ENCODE data around the gene SYK.

The SYK gene

DNA sequence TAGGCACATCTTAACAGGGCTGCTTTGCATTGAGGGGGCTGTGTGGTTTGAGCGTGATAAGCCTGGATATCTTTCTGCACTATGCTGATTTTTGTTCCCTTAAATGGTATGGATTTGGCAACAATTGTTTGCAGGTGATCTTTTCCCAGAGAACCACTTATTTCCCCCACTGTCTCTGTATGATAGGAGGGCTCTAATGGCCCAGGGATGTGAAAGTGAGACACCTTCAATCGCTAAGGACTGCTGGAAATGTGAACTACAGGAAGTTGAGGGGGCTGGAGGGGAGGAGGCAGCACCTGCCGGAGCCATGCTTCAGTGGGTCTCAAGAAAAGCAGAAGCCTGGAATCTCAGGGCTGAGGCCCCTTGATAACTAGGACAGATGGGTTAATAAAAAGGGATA lies 29.4 kb downstream of the SYK start:
- no peak for TF ChIP-seq SIN3A (IDR thresholded peaks at IDR 0.05; ENCODE audit: borderline replicate concordance, insufficient read depth, low read length)
- TF ChIP-seq POLR2AphosphoS5 (IDR thresholded peaks at IDR 0.05; ENCODE audit: low read depth, low read length): no peak
- no peak for TF ChIP-seq FOXP2 (optimal IDR thresholded peaks at IDR 0.05; ENCODE audit: borderline replicate concordance, extremely low read depth, extremely low read length, insufficient read depth)
- no peak for TF ChIP-seq REST (IDR thresholded peaks at IDR 0.05; ENCODE audit: insufficient read depth in 1 of 2, low read depth in 2 of 2, low read length in 2 of 2)
- TF ChIP-seq TAF1 (IDR thresholded peaks at IDR 0.05; ENCODE audit: borderline replicate concordance, insufficient read depth, low read length): no peak

- TF ChIP-seq POLR2AphosphoS5 (IDR thresholded peaks at IDR 0.05; ENCODE audit: low read depth, low read length) (no peak), FOXP2 (optimal IDR thresholded peaks at IDR 0.05; ENCODE audit: borderline replicate concordance, extremely low read depth, extremely low read length, insufficient read depth) (no peak), SIN3A (IDR thresholded peaks at IDR 0.05; ENCODE audit: borderline replicate concordance, insufficient read depth, low read length) (no peak), REST (IDR thresholded peaks at IDR 0.05; ENCODE audit: insufficient read depth in 1 of 2, low read depth in 2 of 2, low read length in 2 of 2) (no peak), TAF1 (IDR thresholded peaks at IDR 0.05; ENCODE audit: borderline replicate concordance, insufficient read depth, low read length) (no peak)
Observed at GRCh38 chr9:90832261-90832660, 30.6 kb downstream of the SYK start.

DNA sequence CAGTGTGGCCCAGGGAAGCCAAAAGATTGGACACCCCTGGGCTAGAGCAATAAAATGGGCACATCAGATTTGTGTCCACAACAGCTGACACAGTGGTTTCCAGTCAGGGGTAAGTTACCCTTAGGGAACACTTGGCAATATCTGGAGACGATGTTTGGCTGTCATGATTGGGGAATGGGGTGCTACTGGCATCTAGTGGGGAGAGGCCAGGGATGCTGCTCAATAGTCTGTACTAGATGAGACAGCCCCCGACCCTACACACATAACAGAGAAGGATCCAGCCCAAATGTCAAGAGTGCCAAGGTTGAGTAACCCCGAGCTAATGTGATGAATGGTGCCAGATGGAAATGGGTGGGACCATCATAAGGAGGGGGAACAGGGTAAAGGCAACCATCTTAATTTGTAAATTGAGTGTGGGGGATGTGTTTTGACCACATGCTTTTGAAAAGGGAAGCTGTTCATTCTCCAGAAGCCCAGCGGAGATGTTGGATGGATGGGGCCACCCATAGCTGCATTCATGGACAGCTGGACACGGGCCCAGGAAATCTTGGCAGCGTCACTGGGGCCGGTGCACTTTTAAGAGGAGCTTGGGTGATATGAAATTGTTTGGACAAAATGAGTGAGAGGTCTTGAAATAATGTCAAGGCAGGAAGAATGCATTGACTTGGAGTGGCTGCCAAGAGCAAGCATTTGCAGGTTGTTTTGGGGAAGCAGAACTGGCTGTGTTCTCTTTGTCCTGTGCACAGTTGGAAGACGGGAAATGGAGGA lies 33.4 kb downstream of the SYK start:
- TF ChIP-seq POLR2AphosphoS5 (IDR thresholded peaks at IDR 0.05; ENCODE audit: low read depth, low read length) (no peak), TAF1 (IDR thresholded peaks at IDR 0.05; ENCODE audit: borderline replicate concordance, insufficient read depth, low read length) (no peak), REST (IDR thresholded peaks at IDR 0.05; ENCODE audit: insufficient read depth in 1 of 2, low read depth in 2 of 2, low read length in 2 of 2) (no peak), FOXP2 (optimal IDR thresholded peaks at IDR 0.05; ENCODE audit: borderline replicate concordance, extremely low read depth, extremely low read length, insufficient read depth) (no peak), SIN3A (IDR thresholded peaks at IDR 0.05; ENCODE audit: borderline replicate concordance, insufficient read depth, low read length) (no peak)

DNA sequence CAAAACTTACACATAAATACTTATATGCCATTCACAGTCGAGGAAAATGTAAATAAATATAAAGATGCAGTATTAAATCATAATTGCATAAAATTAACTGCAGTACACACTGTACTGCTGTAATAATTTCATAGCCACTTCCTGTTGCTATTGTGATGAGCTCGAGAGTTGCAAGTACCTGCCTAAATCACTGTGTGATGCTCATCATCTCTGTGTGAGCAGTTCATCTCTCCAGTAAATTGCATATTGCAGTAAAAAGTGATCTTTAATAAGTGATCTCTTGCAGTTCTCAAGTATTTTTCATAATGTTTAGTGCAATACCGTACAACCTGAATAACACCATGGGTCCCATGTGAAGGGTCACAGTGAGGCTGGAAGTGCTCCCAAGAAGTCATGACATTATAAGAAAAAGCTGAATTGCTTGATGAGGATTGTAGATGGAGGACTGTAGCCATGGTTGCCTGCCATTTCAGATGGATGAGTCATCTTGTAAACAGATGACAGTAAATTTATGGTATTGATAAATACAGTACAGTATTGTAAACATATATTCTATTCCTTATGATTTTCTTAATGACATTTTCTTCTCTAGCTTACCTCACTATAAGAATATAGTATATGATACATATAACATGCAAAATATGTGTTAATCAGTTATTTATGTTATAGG lies 34.9 kb downstream of the SYK start:
- no peak for TF ChIP-seq REST (IDR thresholded peaks at IDR 0.05; ENCODE audit: insufficient read depth in 1 of 2, low read depth in 2 of 2, low read length in 2 of 2)
- TF ChIP-seq TAF1 (IDR thresholded peaks at IDR 0.05; ENCODE audit: borderline replicate concordance, insufficient read depth, low read length): no peak

Data from PFSK-1 (cell line).